GM18502 (cell line): Measurements from ENCODE around the gene RASSF10.

Experiments used
- ATAC-seq: cut with Tn5 transposase; IDR thresholded peaks from one replicate; pipeline ENCODE4 v1.9.1; 2021; ENCODE audit warnings: mild to moderate bottlenecking; ENCODE audit not compliant: unreplicated experiment, poor library complexity

Gene RASSF10

DNA sequence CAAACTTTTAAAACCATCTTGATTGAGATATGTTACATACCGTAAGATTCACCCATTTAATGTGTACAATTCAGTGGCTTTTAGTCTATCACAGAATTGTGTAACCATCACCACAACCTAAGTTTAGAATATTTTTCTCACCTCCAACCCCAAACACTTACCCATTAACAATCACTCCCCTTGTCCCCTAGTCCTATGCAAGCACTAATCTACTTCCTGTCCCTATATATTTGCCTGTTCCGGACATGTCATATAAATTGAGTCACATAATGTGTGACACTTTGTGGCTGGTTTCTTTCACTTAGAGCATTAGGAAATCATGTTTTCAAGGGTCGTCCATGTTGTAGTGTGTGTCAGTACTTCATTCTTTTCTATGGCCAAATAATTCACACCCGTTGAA lies 38.8 kb downstream of the RASSF10 start:
- ATAC-seq = no peak

DNA sequence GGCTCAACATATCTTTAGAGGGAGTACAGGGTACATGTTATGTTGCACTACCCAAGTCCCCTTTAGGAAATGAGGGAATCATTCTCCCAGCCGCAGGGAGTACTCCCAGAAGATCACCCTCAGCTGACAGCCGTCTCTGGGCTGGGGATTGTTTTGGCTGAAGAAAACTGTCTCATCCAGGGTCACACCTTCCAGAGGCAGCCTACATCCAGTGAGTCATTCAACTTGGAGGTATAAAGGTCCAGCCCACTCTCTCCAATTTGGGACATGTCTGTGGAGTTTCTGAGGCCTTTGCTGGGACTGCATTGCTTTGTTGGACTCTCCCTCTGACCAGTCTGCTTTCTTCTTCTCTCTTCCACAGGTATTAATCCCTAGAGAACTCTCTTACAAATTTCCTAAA lies 42.1 kb downstream of the RASSF10 start:
- no peak for ATAC-seq

DNA sequence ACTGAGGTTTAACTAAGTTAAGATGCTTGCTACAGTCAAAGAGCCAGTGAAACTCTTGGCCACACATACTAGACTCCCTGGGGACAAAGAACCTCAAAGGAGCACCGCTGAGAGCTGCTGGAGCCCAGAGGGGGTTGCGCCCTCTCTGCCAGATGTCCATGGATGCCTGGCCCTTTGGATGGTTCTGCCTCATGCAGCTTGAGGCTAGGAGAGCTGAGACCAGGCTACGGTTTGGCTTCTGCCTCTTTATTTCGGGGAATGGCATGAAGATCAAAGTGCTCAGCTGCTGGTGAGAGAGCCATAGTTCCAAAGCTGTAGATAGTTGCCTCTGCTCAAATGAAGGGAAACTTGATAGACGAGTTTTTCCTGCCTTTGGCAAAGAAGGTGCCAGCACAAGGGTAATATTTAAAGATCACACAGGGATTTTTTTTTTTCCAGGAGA lies 43.0 kb downstream of the RASSF10 start:
- no peak for ATAC-seq

DNA sequence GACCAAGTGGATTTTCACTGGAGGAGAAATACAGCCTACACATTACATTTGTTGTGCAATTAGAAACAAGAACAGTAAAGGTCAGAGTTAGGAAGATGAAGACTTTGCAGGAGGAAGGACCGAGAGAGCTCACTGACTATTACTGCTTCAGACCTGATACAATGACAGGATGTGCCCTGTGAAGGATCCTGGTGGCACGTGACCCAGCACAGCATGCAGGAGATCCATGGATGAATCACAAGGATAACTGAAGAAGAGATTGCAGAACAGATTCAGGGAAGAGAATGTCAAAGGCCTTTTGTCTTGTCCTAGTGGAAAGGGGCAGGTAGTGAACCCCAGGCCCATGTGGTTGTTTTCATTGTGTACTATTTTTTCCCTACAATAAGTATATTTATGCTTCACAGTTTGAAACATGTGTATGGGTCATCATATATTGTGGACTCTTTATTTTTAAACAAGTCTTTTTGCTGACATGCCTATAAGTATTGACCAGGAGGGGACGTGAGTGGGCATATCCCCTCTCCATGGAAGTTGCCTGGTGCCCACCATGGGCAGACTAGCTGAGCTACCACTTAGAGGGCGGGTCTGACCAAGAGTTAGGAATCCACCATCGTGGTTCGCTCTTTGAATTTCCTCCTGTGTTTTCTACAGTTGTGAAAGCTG lies 44.3 kb downstream of the RASSF10 start:
- no peak for ATAC-seq

DNA sequence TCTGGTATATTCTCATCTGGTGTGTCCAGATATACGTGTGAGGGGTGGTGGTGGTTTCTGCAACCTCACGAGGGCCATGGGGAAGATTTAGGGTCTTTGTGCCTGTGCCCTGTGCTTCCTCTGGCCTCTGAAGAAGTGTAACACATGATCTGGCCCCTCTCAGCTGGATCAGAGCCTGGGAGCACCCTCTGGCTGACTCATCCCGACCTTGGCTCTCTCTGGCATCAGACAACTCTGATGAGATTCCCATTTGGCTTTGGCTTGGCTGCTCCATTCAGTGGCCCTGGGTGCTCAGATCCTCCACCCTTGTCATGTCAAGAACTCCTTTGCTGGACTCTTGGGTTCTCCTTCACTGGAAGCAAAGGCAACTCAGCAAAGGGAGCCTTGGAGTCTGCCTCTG lies 45.2 kb downstream of the RASSF10 start:
- no peak for ATAC-seq

DNA sequence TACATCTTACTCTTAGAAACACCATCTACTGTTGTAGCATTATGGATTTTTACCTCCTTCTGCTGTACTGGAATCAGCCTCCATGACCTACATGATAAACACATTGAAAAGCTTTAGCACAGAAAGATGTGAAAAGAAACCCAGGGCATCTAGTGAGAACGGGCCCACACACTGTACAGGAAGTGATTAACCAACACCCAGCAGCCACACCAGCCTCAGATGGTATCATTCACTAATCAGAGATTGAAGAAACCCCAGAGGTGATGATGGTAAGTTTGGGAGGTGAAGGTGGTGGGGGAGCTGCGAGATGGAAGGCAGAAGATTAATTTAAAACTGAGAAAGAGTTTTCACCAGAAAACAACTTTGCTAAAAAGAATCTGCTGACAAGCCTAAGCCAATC lies 46.1 kb downstream of the RASSF10 start:
- no peak for ATAC-seq

DNA sequence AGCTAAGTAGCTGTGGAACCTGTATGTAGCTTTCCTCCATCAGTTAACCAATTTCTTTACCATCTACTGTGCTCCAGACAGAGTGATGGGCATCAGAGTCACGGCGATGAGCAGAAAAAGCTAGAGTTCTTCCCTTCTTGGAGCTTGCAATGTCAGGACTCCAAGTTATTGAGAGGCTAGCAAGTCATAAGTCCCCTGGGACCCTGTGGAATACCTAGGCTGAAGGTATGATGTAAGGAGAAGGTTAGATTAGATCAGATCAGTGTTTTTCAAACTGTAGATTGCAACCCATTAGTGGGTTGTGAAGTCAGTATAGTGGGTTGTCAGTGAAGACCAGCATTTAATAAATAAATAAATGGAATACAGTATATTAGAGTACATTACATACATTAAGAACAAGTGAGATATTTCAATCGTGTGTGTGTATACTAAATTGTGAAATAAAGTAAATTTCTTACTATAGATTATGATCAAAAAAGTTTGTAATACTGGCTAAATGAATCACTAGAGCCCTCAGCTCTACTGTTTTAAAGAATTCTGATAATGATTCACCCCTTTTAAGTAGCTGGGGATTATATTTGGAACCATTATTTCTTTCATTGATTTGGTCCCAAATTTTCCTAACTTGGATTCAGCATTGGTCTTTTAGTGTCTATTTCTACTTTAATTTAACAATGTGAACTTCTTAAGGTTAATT lies 52.3 kb downstream of the RASSF10 start:
- ATAC-seq = no peak
